Glomerular visceral epithelial cell (primary cell): ENCODE measurements around the gene PROM1.

Source experiments
- DNase-seq: peaks from one replicate; pipeline ENCODE4 v3.0.0-alpha.2; 2016; ENCODE audit errors: extremely low spot score

PROM1 gene, protein sequence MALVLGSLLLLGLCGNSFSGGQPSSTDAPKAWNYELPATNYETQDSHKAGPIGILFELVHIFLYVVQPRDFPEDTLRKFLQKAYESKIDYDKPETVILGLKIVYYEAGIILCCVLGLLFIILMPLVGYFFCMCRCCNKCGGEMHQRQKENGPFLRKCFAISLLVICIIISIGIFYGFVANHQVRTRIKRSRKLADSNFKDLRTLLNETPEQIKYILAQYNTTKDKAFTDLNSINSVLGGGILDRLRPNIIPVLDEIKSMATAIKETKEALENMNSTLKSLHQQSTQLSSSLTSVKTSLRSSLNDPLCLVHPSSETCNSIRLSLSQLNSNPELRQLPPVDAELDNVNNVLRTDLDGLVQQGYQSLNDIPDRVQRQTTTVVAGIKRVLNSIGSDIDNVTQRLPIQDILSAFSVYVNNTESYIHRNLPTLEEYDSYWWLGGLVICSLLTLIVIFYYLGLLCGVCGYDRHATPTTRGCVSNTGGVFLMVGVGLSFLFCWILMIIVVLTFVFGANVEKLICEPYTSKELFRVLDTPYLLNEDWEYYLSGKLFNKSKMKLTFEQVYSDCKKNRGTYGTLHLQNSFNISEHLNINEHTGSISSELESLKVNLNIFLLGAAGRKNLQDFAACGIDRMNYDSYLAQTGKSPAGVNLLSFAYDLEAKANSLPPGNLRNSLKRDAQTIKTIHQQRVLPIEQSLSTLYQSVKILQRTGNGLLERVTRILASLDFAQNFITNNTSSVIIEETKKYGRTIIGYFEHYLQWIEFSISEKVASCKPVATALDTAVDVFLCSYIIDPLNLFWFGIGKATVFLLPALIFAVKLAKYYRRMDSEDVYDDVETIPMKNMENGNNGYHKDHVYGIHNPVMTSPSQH

DNA sequence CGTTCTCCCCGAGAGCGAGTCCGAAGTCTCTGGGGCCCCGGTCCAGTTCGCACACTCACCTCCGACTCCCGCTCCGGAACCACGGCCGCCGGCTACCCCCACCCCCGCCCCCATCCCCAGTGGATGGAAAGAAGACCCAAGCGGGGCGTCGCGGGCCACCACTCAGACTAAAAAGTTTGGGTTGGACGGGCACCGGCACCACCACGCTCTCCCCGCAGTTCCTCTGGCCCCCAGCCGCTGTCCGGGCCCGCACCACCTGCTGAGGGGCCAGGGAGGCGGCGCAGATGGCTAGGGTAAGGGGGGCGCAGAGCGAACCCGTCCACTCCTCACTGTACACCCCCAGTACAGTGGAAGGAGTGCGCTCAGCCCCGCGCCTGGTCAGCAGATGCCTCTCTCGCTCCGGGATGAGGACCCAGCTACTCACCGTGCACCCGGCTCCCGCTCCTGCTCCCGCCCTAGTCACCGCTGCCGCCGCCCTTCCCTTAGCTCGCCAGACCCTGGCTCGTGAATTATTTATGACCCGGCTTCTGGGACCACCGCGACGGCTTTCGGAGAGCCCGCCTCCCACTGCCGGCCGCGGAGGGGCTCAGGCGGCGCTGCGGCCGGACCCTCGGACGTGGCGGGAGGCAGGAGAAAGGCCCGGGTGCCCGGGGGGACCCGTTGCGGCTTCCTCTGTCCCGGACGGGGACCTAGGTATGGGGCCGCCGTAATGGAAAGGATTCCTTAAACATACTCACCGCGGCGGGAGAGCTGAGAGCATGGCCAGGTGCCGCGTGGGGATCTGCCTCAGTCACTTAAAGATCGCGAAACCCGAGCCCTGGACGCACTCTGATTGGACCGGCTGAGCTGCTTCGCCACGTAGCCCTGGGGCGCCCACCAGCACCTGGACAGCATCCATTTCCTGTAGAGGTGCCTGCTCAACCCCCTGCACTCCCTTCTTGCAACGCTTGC is at the start of gene PROM1:
Gene PROM1, minus strand, starts transcription at position 783 of the 951 bp plus-strand sequence. CDS start 8,117 bp downstream, outside the sequence.
- no peak for DNase-seq

DNA sequence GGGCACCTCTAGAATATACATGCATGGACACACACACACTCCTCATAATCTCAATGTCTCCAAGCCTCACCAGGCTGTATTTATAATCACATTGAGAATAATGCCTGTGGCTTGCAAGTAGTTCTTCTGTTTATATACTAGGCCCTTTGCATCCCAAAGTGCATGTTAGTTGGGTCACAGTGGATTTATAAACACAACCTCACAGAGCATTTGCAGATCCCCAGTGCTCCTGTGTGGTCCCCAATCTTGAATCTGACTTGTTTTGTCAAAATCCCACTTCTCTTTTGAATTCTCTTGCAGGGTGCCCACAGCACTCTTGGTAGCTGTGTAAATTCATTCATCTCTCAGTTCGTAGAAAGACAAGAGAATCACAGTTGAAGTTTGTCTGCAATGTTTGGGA is 49.6 kb upstream of the PROM1 start:
- no peak for DNase-seq

DNA sequence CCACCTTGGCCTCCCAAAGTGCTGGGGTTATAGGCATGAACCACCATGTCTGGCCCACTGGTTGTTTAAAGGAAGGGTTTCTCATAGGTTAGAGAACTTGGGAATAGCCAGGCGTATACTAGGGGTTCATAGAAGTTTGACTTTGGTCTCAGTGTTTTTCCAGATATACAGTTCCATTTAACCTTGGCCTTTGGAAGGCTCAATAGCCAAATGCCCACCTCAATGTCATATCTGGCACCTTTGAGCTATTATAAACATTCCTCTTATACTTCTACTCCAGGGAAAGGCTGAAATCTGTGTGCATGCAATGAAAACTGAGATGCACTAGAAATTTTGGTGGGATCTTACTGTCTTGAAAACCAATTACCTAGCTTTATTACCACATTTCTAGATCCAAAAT is 47.5 kb upstream of the PROM1 start:
- DNase-seq = no peak

DNA sequence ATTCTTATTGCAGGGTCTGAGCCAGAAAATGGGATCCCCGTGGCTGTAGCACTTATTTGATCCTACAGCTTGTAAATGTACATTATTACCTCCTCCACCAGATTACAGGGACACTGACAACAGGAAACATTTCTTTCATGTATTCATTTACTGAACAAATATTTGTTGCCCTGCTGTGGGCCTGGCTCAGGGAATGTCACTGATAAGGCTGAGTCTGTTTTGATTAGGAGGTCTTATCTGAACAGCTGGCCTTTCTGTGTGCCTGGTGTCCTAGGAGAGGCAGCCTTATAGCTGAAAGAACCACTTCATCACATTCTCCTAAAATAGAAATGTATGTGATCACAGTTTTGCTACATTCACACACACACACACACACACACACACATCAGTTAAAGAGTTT is 45.5 kb upstream of the PROM1 start:
- no peak for DNase-seq

DNA sequence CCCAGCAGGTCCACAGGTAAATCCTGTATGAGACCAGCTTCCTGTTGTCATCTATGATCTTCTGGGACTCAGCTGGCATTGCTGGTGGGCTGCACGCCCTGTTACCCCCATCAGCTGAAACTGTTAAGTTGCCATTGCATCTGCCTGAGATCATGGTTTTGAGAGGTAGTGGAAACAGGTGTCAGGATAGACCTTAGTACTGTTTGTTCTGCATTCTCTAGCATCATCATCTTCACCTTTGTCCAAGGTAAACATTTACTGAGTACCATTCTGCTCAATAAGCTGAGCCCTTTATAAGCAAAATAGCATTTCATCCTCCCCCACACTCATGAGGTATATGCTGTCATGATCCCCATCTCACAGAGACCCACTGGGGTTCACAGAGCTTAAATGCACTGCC is 42.9 kb upstream of the PROM1 start:
- DNase-seq = no peak

DNA sequence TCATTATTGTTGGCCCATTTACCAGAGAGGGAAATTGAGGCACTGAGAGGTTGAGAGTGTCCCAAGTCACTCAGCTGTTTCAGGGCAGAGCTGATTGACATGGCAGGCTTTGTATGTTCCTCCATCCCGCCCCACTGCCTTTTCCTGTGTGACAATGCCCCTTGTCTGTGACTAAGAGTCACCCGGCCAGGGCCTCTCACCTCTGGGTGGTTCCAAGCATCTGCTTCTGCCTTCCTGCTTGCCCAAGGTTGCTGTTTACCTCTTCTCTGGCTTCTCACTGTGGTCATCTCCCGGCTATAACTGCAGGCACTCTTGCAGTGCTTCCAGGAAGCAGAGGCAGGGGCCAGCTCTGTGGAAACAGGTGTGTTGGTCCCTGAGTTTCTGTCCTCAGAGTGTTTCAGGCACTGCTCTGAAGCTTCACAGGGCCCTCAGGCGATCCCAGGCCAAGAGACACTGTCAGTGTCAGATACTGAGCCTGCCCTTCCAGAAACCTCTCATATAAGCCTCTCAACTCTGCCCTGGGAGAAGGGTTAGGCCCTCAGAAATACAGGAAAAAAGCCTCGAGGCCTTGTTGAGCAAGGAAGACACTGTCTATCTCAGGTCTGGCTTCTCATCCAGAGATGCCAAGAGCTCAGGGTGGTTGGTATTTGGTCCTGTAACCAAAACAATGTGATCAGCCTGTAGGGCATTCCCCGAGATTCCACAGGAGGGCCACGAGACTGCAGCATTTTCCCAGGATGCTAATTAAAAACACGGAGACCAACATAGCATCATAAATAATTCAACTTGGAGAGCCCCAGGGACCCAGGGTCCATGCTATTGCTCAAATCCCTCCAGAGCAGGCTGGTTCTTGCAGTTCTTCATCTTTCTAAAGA is 42.0 kb upstream of the PROM1 start:
- no peak for DNase-seq

DNA sequence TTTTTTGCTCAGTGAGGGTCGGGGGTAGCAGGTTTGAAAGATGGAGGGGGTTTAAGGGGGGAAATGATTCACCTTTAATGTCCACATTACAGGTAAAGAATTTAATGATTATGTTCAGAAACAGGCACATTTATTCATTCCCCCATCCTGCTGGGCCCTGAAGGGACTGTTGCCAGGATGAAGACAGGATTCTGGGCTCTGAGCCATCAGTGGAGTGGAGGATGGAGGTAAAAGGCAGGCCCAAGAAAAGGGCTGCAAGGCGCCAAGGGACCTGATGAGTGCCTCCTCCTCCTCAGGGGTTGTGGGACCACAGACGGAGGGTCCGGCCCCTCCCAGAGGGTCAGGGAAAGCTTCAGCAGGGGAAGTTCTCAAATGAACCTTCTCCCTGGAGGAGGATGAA is 40.4 kb upstream of the PROM1 start:
- no peak for DNase-seq

DNA sequence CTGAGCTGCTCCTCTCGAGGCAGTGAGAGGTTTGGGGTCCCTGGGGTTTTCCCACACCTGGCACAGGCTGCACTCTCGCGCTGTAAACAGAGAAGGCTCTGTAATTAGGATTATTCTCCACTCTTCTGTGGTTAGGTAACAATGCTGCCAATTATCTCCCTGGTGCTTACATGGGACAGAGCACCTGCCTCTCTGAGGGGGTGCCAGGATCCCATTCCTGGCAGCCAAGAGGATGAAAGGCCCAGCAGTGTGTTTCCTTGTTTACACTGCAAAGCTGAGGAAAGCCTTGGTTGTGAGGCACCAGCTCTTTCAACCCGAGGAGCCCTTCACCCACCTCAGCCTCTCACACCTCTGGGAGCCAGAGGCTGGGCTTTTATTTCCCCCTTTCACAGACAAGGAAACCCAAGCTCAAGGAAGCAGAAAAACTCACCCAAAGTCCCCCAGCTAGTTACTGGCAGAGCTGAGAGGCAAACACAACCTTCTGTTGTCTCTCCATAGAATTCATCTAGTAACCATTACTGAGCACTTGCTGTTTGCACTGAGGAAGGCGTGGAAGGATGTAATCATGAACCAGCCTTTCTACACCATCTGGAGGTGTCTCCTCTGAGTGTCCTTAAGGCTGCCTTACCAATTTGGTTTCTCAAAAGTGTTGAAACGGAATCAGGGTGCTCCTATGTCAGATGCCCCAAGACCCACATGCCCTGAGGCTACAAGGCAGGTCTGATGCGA is 39.7 kb upstream of the PROM1 start:
- DNase-seq = no peak

DNA sequence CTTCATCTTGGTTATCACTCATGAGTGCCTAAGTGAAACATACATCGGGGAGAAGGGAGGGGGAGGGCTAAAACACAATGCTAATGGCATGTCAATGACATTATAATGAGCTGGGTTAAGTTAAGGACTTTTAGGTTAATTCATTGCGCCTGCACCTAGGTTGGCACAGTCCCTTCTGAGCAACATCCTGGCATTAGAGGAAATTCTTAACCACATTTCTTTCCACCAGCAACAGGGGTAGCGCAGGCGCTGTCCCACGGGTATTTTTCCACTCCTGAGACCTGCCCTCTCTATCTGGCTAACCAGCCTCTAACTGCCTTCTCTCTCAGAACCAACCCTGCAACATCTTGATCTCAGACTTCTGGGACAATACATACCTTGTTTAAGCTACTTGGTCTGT is 39.0 kb upstream of the PROM1 start:
- DNase-seq = no peak

DNA sequence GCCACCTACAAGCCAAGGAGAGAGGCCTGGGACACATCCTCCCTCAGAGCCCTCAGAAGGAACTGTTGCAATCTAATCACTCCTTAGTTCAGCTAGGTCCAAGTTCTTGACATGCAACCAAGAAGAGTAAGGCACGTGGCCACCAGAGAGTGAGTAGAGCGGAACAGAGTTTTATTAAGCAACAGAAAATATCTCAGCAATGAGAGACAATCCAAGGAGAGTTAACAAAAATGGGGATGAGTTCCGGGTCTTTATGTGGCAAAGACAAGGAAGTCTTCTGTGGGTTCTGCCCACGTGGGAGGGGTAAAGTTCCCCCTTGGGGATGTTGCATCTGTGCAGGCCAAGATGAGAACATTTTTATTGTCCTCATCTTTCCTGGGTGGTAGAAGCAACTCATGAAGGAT is 38.5 kb upstream of the PROM1 start:
- no peak for DNase-seq

DNA sequence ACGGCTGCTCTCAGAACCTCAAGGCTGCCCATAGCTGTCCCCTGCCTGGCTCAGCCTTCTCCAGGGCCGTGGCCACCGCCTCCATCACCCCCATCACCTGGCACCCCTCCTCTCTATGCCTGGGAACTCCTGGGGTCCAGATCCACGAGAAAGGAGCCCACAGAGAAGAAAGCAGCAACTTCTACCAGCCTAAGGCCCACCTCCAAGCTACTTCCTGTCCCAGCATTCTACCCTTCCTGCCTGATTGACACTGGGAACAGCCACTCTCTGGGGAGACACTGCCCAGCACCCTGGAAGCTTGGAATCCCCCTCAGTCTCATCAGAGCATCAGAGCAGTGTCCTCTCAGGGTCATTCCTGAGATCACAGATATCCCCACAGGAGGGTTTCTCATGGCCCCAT is 36.9 kb upstream of the PROM1 start:
- DNase-seq = no peak

DNA sequence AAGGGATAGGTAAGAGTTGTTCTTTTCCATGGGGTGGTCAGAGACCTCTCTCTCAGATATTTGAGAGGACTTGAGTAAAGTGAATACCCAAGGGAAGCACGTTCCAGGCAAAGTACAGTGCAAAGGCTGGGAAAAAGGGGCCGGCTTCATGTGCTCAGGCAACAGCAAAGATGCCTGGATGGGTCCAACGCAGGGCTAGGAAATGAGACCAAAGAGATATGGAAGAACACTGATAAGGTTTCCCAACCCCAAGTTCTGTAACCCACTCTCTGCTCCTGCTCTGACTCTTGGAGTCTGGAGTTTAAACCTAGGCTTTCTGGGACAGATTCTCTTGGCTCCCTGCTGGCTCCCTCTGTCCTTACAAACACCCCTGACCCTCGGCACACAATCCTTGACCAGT is 36.2 kb upstream of the PROM1 start:
- no peak for DNase-seq

DNA sequence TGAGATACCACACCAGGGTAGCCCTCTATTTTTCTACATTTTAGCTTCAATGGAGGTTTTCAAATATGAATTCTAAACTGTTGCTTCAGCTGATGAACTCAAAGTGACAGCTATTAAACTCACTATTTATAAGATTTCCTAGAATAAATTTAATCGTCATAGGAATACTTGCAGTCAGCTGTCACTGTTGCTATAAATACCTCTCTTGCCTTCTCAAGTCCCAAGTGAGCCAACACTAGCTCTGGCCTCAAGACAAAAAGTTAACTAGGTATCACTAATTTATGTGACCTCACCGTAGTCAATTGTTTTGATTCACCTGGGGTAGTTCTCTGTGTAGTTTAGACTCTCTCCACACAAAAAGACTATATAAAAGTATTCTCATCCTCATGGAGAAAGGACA is 34.3 kb upstream of the PROM1 start:
- DNase-seq = no peak

DNA sequence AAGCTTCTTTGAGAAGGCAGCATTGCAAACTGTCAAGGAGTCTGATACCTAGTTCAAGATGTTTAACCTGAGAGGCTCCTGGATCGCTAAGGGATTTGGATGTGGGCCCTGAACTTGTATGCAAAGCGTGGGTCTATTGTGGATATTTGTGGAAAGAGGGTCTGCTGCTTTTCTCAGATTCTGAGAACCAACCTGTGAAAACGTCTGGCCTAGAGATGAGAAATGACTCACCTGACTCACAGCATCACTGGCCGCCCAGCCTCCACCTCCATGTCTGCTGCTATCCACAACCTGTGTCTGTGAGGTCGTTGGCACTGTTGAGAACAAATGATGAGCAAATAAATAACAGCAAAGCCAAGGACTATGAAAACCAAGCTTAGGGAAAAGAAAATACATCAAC is 33.3 kb upstream of the PROM1 start:
- DNase-seq = no peak

DNA sequence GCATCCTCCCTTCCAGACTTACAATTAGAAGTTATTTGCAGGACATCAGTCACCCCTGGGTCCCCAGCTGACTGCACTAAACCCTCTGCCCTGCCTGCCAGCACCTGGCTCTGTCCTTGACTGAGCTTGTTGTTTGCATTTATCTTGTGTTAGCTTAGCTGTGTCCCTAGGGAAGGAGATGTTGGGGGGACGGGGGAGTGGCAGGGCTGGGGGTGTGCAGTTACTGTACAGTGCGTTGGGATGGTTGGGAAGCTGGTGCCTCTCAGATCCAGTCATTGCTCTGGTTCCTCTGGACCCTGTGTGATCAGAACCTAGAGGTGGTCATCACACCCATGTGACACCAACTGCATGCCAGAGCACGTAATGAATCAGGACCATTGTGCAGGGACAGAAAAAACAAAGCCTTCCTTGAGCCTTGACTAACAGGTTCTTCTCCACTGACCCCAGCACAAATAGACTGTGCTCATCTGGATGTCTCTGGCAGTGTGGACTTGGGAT is 32.7 kb upstream of the PROM1 start:
- no peak for DNase-seq

DNA sequence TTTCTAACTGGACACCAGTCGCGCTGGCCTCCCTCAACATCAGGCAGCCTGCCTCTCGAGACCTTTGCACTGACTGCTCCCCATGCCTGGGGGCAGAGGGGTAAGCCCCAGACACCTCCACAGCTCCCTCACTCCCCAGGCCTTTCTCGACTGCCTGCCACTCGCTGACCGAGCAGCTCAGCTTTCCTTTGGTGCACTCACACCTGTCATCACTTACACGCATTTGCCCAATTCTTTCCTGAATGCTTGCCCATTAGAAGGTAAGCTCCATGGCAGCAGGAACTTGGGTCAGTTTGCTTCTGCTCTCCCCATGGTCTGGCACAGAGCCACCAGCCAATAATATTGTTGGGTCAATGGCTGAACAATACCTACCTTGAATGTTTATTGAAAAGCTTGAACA is 32.2 kb upstream of the PROM1 start:
- DNase-seq = no peak

DNA sequence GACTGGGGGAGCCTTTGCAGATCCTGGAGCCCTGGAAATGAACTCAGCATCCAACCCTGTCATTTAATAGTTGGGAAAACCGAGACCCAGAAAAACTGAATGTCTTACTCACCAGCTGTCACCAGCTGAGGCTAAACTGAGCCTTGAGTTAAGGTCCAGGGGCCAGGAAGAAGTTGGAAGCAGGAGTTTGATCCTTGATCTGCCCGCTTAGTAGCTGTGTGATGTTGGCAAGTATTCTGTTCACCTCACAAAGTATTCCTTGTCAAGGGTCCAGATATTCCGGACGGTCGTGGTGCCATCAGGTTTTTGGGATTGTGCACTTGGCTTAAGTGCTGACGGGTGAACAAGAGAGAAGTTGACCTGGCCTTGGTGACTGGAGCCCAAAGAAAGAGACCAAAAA is 30.7 kb upstream of the PROM1 start:
- DNase-seq = no peak

DNA sequence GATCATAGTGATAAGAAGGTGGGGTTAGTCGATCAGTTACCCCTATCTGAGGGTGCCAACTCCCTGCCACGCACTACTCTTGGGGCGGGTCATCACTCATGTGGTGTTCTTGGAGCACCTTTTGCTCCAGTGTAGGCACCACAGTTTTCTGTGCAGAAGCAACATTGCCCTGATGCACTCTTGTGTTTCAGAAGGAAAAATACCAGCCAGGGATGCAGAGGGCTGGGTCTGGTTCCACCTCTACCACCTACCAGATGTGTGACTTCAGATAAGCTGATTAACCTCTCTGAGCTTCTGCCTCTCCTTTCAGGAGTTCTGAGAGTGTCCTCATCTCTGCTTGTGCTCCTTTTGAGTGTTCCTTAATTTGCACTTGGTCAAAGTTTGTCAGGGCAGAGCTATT is 29.9 kb upstream of the PROM1 start:
- no peak for DNase-seq

DNA sequence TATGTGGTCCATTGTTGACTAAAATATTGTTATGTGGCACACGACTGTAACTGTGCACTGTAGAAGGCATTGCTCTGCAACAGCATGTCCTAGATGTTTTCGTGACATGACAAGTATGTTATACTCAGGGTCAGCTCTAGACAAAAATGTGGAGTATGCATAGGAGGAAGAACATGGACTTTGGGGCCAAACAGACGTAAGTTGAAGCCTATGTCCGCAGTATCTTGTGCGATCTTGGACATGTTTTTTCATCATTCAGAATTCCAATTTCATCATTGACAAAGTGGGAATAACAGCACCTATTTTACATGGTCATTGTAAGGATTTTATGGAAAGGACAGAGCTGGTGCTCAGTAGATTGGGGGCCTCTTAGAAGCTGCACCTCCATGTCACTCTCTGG is 27.7 kb upstream of the PROM1 start:
- no peak for DNase-seq

DNA sequence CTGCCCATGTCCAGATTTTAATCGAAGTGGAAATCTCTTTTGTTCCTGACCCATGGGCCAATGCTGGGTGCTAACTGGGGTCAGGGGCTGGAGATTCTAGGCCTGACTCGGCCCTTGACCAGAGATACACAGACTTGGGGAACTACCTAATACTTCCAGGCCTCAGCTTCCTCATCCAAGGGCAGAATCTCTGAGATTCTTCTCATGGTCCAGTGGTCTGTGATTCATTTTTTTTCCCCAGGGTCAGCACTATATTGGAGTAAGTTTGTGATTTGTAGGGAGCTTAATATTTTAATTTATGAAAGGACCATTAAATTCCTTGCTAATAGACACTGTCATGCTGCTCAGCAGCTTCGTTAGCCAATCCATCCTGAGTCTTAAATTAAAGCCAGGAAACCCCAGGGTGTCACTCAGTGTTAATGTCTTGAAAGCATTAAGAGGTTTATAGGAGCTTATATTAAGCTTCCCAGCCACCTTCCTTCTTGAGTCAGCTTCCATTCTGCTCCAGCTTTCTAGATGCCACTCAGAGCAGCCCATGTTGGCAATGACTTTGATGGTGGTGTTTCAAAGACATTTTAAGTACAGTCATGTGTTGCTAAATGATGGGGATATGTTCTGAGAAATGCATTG is 27.0 kb upstream of the PROM1 start:
- DNase-seq = no peak
